GM12892 (cell line): ENCODE measurements around the gene QPCTL.

Experiments
- POLR2A ChIP-seq: IDR thresholded peaks from 2 replicates; pipeline ENCODE4 v1.6.1; 2011; ENCODE audit warnings: low read depth, low read length, control low read depth
- TAF1 ChIP-seq: IDR thresholded peaks from 2 replicates; pipeline ENCODE4 v1.6.1; 2011; ENCODE audit warnings: low read depth, mild to moderate bottlenecking, control low read depth, low read length, borderline replicate concordance

DNA sequence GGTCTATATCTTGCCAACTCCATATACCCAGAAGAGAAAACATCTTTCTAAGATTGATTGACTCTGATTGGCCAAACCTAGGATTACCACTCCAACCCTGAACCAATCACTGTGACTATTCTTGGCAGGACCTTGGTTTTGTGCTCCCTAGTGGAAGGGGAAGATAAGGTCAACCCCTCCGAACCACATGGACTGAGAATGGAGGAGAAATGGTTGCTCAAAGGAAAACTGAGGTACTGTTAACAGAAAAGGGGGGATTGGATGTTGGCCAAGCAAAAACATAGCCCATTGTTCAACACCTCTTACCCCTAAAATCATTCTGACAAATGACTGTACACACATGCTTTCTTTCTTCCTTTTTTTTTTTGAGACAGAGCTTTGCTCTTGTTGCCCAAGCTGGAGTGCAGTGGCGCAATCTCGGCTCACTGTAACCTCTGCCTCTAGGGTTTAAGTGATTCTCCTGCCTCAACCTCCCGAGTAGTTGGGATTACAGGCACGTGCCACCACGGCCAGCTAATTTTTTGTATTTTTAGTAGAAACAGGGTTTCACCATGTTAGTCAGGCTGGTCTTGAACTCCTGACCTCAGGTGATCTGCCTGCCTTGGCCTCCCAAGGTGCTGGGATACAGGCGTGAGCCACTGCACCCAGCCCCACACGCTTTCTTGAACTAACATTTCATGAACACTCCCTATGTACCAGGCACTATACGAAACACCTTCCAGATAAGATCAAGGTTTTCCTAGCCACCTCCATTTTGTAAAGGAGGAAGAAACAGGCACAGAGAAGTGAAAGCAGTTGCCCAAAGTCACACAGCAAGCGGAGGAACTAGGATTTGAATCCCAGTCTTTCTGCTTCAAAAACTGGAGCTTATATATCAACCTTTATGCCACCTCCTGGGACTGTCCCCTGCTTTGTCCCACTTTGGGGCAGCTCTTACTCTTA lies 47.3 kb downstream of the QPCTL start:
- no peak for TF ChIP-seq TAF1
- no peak for TF ChIP-seq POLR2A
